GM21423 (cell line): Measurements from ENCODE around the gene TMEM82.

Experiments used
- ATAC-seq: cut with Tn5 transposase; IDR thresholded peaks from one replicate; pipeline ENCODE4 v1.9.1; 2021; ENCODE audit warnings: mild to moderate bottlenecking, moderate library complexity; ENCODE audit not compliant: unreplicated experiment

Gene TMEM82

DNA sequence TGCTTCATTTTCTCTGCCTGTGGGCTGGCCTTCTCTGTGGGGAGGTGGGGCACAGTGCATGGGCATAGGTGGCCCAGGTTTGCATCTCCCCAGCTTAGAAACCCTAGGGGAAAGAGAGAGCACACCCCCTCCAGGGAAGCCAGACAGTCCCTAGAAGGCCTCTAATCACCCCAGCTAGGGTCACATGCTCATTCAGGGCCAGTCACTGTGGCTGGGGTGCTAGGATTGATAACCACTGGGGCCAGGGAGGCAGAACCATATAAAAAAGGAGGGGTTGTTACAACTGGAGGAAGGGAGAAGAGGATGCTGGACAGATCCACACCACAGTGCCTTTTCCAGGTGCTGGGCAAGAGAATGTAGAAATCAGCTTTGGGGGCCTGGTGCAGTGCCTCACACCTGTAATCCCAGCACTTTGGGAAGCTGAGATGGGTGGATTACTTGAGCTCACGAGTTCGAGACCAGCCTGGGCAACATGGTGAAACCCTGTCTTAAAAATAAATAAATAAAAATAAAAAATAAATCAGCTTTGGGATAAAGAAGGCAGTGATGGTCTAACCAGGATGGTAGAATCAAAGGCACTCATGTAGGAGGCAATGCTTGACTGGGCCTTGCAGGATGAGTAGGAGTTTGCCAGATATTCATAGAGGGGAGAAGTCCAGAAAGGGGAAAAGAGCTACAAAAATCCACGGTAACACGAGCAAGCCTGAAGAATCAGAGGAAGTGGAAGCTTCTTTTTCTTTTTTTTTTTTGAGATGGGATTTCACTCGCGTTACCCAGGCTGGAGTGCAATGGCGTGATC is 35.8 kb downstream of the TMEM82 start:
- ATAC-seq = no peak

DNA sequence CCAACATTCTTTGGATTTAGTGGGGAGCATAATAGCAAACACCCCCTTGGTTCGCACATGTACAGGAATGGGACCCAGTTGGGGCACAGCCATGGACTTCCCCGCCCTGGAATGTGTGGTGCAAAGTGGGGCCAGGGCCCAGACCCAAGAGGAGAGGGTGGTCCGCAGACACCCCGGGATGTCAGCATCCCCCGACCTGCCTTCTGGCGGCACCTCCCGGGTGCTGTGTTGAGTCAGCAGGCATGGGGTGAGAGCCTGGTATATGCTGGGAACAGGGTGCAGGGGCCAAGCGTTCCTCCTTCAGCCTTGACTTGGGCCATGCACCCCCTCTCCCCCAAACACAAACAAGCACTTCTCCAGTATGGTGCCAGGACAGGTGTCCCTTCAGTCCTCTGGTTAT is 43.4 kb downstream of the TMEM82 start:
- ATAC-seq = no peak

- ATAC-seq = no peak
Measured at GRCh38 chr1:15786581-15786980, 44.3 kb downstream of the TMEM82 start.

DNA sequence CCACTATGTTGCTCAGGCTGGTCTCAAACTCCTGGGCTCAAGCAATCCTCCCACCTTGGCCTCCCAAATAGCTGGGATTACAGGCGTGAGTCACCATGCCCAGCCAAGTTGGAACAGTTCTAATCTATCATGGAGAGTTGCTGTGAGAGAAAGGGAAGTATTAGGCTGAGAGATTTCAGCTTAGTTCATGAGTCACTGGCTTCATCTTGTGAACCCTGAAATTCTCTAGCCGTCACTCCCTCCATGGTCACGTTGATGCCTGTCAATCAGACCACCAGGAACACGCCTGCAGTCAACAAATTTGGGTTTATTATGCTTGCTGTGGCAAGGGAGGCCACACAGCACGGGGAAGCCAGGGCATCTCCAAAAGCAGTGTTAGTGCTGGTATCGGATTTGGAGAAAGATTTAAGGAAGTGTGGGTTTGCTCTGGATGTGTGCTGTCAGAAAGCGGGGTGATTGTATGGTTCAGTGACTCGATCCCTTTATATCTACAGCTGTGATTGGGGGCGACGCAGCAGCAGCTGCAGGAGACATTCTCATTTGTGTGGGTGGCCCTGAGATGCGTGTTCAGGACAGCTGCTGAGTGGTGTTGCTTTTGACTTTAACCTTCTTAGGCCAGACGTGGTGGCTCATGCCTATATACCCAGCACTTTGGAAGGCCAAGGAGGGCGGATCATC is 46.5 kb downstream of the TMEM82 start:
- ATAC-seq = no peak

- no peak for ATAC-seq
Measured at GRCh38 chr1:15796086-15796462, 53.8 kb downstream of the TMEM82 start.
